GM21576 (cell line): ENCODE results near the gene VLDLR.

Experiments
- ATAC-seq: cut with Tn5 transposase; IDR thresholded peaks from one replicate; pipeline ENCODE4 v1.9.1; 2021; ENCODE audit warnings: mild to moderate bottlenecking, moderate library complexity; ENCODE audit not compliant: unreplicated experiment

VLDLR gene

GRCh38 chr9:2620919-2621721, 467 bp upstream of the VLDLR start:
- peak; percentile 39 for ATAC-seq

DNA sequence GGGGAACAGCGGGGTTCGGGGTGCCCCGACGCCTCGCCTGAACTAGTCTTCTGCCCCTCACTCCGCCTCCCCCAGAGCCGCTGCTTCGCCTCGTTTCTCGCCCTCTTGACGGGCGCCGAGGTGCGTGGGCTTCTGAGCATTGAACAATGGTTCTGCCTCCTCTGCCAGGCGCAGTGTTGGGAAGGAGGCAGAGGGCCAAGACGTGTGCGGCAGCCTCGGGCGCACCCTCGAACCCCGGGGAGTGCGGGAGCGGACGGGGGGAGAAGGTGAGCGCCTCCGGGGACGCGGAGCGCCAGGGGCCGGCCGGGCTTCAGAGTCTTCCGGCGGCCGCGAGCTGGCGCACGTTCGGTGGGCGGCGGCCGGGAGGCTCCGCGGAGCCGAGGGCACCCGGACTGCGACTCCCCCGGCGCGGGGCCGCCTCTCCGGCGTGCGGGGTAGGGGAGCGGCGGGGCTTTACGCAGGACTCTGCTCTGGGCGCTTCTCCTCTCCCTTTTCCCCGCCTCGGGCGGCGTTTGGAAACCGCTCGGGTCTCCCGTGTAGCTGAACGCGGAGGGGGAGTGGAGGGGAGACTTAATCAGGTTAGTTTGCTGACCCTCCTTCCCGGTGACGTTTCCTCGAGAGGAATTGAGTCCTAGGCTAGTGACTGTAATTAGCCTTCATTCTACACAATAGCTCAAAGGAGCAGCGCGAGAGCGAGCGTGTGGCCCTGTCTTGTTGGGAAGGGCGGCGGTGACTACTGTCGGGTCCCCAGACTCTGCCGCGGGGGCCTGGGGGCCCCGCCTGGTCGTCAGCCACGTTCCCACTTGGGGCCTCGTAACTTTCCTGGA, 1.1 kb downstream of the VLDLR start:
- ATAC-seq, result peak; percentile 36

GRCh38 chr9:2623288-2624050, 1.9 kb downstream of the VLDLR start:
- no peak for ATAC-seq

GRCh38 chr9:2624051-2624682, 2.6 kb downstream of the VLDLR start:
- ATAC-seq, result no peak

DNA sequence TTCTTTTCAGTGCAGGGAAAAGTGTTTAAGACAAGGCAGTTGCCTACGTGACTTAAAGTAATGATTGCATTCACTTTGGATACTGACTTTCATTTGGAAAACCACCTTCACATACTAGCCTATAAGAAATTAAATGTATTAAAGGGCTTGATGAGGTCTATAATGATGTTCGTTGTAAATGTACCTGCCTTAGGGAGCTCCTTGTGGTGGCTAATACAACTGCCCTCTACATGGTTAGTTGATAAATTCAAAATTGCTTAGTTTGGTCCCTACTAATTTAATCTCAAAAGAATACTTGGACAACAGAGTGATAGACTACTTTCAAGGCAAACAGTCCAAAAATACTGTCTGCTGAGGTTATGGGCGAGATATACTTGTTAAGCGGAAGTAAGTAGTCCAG, 3.8 kb downstream of the VLDLR start:
- ATAC-seq, result no peak

- ATAC-seq, result no peak
Measured at GRCh38 chr9:2628919-2629318, 7.3 kb downstream of the VLDLR start.

- ATAC-seq, result no peak
Measured at GRCh38 chr9:2630158-2630557, 8.6 kb downstream of the VLDLR start.

DNA sequence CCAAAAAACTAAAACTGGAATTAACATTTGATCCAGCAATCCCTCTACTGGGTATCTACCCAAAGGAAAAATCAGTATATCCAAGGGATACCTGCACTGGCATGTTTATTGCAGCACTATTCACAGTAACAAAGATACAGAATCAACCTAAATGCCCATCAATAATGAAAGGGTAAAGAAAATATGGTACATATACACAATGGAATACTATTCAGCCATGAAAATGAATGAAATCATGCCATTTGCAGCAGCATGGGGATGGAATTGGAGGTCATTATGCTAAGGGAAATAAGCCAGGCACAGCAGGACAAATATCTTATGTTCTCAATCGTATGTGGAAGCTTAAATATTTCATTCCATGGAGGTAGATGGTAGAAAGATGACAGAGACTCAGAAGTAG, 9.7 kb downstream of the VLDLR start:
- no peak for ATAC-seq

- no peak for ATAC-seq
Measured at GRCh38 chr9:2634153-2634552, 12.6 kb downstream of the VLDLR start.

DNA sequence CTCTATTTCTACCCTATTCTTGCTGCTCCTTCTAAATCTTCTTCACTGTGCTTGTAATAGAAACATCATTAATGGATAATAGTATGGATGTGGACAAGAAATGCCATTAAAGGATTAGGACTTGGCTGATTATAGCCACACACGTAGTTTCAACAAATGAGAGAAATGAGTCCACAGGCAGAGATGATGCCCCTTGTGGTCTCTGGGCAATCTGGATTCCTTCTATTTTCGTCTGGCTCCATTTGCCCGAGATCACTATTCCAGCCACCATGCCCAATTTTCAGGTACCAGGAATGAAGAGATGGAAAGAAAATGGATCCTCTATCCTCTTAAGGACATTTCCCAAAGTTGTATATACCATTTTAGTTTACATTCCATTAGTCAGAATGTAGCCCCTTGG, 13.2 kb downstream of the VLDLR start:
- ATAC-seq, result no peak

DNA sequence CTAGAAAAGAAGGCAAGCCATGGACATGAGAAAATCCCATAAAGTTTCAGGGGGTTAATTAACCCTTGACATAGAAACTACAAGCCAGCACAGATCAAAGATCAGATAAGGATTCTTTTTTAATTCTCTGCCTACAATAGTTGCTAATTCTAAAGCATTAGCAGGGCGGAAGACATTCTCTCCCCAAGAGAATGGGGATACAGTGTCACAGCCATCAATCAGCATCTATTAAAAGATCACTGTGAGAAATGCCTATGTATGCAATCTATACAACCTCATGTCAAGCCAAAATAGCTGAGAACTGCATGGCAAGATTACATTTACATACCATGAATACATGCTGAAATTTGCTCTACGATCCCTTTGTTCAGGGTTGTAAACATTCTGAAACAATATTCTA, 14.3 kb downstream of the VLDLR start:
- ATAC-seq, result no peak

DNA sequence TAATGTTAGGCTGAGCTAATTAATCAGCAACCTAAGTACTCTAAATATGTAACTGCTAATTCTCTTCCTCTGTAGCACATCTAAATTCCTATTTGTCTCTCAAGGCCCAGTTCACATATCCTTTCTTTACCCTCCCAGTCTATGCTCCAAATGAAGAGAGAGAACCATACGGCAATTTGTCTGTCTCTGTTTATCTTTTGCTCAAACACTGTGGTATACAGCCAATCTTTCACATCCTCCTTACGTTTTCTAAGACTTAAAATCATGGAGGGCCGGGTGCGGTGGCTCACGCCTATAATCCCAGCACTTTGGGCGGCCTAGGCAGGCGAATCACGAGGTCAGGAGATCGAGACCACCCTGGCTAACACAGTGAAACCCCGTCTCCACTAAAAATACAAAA, 15.8 kb downstream of the VLDLR start:
- no peak for ATAC-seq

- peak; percentile 94 for ATAC-seq
Measured at GRCh38 chr9:2638871-2639673, 17.5 kb downstream of the VLDLR start.

DNA sequence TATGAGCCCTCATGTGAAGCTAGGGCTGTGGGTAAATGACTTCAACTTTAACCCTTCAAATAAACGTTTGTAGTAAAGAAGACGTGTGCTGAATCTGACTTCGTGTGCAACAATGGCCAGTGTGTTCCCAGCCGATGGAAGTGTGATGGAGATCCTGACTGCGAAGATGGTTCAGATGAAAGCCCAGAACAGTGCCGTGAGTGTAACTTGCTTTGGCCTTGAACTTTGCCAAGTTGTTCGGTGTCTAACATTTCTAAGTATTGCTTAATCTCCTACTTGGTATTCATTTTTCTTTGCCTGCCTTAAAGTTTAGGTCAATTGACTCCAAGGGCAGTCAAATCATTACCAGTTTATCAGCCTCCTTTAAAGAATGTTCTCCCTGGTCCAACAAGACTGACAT, 18.2 kb downstream of the VLDLR start:
- ATAC-seq, result no peak

DNA sequence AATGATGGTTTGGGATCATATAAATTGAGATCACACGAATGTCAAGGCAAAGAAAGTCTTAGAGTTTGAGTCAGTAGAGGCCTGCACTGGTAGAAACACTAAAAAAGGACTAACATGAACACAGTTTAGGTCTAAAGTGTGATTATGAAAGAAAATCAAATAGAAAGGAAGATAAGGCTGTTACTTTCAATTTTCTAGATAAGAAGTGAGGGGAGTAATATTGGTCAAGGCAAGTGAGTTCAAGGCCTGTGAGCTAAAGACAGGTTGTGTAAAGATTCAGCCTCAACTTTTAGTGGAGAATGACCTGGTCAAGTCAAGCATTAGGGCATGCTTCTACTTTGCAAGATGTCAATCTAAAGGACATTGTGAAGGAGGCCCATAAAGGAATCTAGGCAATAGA, 19.0 kb downstream of the VLDLR start:
- ATAC-seq, result no peak

DNA sequence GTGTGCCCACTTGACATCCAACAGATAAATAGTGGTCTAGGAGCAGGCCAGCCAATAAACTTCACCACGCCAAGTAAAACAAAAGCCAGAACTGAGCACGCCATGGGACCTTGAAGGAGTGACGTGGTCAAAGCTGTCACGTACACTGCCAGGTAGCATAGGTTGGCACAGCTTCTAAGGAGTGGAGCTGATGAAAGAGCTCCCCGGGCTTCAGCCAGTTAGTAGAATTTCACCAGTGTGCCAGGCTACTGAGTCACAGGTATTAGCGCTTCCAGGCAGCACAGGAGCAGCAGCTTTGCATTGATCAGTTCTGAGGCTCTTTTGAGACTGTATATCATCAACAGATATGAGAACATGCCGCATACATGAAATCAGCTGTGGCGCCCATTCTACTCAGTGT, 19.4 kb downstream of the VLDLR start:
- ATAC-seq, result no peak

DNA sequence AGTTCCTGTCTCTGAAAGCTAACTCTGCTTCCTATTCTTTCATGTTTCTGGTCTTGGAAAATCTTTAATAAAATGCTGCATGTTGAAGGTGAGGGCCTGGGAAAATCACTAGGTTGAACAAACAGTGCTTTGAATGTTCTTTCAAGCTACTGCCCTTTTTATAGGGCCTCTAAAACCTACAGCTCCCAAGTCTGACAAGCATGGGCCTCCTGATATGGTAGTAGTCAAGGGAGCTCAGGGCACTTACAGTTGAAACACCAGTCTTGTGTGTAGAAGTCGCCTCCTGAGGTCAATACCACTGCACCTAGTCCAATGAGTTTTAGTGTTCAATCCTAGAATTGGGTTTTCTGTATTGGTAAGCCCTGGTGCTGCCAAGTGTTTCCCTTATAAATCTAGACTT, 20.5 kb downstream of the VLDLR start:
- ATAC-seq, result no peak

DNA sequence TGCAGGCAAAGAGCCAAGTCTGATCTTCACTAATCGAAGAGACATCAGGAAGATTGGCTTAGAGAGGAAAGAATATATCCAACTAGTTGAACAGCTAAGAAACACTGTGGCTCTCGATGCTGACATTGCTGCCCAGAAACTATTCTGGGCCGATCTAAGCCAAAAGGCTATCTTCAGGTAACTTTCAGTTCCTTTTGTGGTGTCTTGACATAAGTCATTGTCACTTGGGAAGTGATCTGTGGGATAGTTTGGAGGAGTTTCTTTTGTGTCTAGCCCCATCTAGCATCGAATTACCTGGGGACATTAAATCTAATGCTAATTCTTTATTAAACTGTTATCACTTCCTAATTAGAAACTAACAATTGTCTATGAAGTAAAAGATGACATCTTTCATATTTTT, 24.0 kb downstream of the VLDLR start:
- ATAC-seq, result peak; percentile 86

- ATAC-seq, result peak; percentile 72
Measured at GRCh38 chr9:2655411-2655901, 33.9 kb downstream of the VLDLR start.

DNA sequence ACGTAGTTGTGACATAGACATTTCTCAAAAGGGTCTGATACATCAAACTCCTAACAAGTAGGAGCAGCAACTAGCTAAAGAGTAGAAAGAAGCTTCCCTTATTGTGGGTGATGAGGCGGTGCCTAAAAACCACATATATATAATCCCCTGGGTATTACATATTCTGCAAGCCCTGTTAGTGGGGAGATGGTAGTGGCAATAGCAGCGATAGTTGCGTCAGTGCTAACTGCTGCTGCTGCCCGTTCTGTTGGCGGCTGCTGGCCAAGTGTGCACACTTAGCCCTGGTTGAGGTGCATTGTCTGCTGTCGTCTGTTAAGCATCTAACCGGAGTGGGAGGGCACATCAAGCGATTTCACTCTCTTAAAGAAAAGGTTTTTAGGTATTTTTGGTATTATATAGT, 35.8 kb downstream of the VLDLR start:
- ATAC-seq, result peak; percentile 45
